Hepatocyte (in vitro differentiated cells): ENCODE results near the gene RPS18.

ENCODE experiments used
- EZH2phosphoT487 ChIP-seq: fragments of 200-600 bp; sonication (generic); IDR thresholded peaks from one replicate; pipeline ENCODE4 v1.6.1; 2018; ENCODE audit warnings: antibody characterized with exemption, mild to moderate bottlenecking, low read depth, moderate library complexity; ENCODE audit not compliant: unreplicated experiment, severe bottlenecking
- TF ChIP-seq, protein P1 (sequence below): fragments of 200-600 bp; sonication (generic); IDR thresholded peaks from 2 replicates; pipeline ENCODE4 v1.5.1; 2016; ENCODE audit warnings: antibody characterized with exemption, mild to moderate bottlenecking; ENCODE audit not compliant: poor library complexity

DNA sequence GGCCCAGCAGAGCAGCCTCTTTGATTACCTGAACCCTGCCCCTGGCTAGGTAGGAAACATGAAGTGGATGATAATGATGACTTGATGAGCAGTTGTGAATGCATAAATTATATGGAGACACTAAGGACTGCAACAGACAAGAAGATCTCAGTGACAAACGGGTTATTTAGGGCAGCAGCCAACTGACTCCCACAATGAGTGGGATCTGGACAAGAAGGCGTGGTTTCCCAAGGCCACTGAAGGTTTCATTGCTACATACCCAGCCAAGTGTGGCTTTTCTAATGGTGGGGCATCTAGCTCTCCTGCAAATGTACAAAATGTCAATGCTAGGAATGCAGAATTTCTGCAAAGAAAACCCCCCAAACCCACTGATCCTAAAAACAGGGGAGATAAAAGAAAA, 34.1 kb upstream of the RPS18 start:
- TF ChIP-seq, protein P1, sequence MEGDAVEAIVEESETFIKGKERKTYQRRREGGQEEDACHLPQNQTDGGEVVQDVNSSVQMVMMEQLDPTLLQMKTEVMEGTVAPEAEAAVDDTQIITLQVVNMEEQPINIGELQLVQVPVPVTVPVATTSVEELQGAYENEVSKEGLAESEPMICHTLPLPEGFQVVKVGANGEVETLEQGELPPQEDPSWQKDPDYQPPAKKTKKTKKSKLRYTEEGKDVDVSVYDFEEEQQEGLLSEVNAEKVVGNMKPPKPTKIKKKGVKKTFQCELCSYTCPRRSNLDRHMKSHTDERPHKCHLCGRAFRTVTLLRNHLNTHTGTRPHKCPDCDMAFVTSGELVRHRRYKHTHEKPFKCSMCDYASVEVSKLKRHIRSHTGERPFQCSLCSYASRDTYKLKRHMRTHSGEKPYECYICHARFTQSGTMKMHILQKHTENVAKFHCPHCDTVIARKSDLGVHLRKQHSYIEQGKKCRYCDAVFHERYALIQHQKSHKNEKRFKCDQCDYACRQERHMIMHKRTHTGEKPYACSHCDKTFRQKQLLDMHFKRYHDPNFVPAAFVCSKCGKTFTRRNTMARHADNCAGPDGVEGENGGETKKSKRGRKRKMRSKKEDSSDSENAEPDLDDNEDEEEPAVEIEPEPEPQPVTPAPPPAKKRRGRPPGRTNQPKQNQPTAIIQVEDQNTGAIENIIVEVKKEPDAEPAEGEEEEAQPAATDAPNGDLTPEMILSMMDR = no peak
- TF ChIP-seq EZH2phosphoT487 = no peak
